SK-N-SH (cell line): Measurements from ENCODE around the gene CCDC177. TPM values are rescaled to one million over a fixed set of nuclear protein-coding genes. Genes with fewer than 3 reads are reported as not detected.

ENCODE experiments used
- CTCF ChIA-PET: fragments of 300-600, 350-600 bp; formaldehyde crosslinking; extraction: SDS; loops from one replicate; lab custom pipeline; 2021; lab: Yijun Ruan, JAX
- POLR2A ChIA-PET: fragments of 350-600 bp; sonication (Branson Sonifier 250); formaldehyde crosslinking; extraction: SDS; loops from one replicate; lab custom pipeline; 2020; ENCODE audit warnings: antibody characterized with exemption, inconsistent platforms; lab: Yijun Ruan, JAX
- DNase-seq: peaks from one replicate; pipeline ENCODE4 v3.0.0; 2012
- H2AFZ ChIP-seq: fragments of 200-600 bp; sonication (generic); 2 replicates; pipeline ENCODE4 v1.8.1; 2016; ENCODE audit warnings: antibody characterized with exemption, mild to moderate bottlenecking, low read depth
- H3F3A ChIP-seq: fragments of 200-600 bp; sonication (generic); replicated peaks from 2 replicates; pipeline ENCODE3; 2016; ENCODE audit warnings: antibody characterized with exemption, mild to moderate bottlenecking; ENCODE audit not compliant: insufficient read depth
- H3K27ac ChIP-seq, 2 experiments: fragments of 200-500 bp in 1 of 2; fragments of 200-600 bp in 1 of 2; sonication (Bioruptor generic) in 1 of 2; sonication (generic), shearing (Covaris generic) in 1 of 2; 2 replicates each; pipeline versions ENCODE4 v1.5.1 to v1.6.1; 2014 to 2016; ENCODE audit warnings: low read depth in 2 of 2, inconsistent platforms in 1 of 2, low read length in 1 of 2, mild to moderate bottlenecking in 1 of 2, mixed read lengths in 1 of 2
- H3K27me3 ChIP-seq: fragments of 200-600 bp; sonication (generic), shearing (Covaris generic); 2 replicates; pipeline ENCODE4 v1.6.1; 2016; ENCODE audit warnings: mixed run types; ENCODE audit not compliant: insufficient read depth
- H3K36me3 ChIP-seq, 2 experiments: fragments of 200-500 bp in 1 of 2; fragments of 200-600 bp in 1 of 2; sonication (Bioruptor generic) in 1 of 2; sonication (generic) in 1 of 2; replicated peaks in 1 of 2; 2 replicates each; pipeline versions ENCODE3 to v1.5.1; 2014 to 2016; ENCODE audit warnings: low read length in 1 of 2, mild to moderate bottlenecking in 1 of 2; ENCODE audit not compliant: insufficient read depth in 2 of 2, control insufficient read depth in 1 of 2
- H3K4me1 ChIP-seq, 2 experiments: fragments of 200-500 bp in 1 of 2; fragments of 200-600 bp in 1 of 2; sonication (Bioruptor generic) in 1 of 2; sonication (generic), shearing (Covaris generic) in 1 of 2; 2 replicates each; pipeline versions ENCODE4 v1.5.1 to v1.6.1; 2014 to 2016; ENCODE audit warnings: low read depth in 1 of 2, low read length in 1 of 2, mixed run types in 1 of 2; ENCODE audit not compliant: insufficient read depth in 2 of 2, control insufficient read depth in 1 of 2
- H3K4me2 ChIP-seq: fragments of 200-600 bp; sonication (generic), shearing (Covaris generic); 2 replicates; pipeline ENCODE4 v1.6.1; 2017; ENCODE audit warnings: mixed run types
- H3K4me3 ChIP-seq, 2 experiments: fragments of 200-500 bp in 1 of 2; fragments of 200-600 bp in 1 of 2; sonication (Bioruptor generic) in 1 of 2; sonication (generic), shearing (Covaris generic) in 1 of 2; 2 replicates each; pipeline versions ENCODE4 v1.5.1 to v1.8.1; 2014 to 2016; ENCODE audit warnings: low read depth in 2 of 2, inconsistent platforms in 1 of 2, low read length in 1 of 2, mild to moderate bottlenecking in 1 of 2, mixed read lengths in 1 of 2, moderate library complexity in 1 of 2
- H3K79me2 ChIP-seq: fragments of 200-600 bp; sonication (generic); 2 replicates; pipeline ENCODE4 v1.8.1; 2017; ENCODE audit warnings: mild to moderate bottlenecking; ENCODE audit not compliant: insufficient read depth
- H3K9ac ChIP-seq: fragments of 200-600 bp; sonication (generic); 2 replicates; pipeline ENCODE4 v1.6.1; 2017; ENCODE audit warnings: mixed run types
- H3K9me2 ChIP-seq: fragments of 200-600 bp; sonication (generic); 2 replicates; pipeline ENCODE4 v1.6.1; 2017; ENCODE audit warnings: mixed run types
- H3K9me3 ChIP-seq: fragments of 200-600 bp; sonication (generic); 2 replicates; pipeline ENCODE4 v1.6.1; 2017; ENCODE audit warnings: mixed run types, mild to moderate bottlenecking, moderate library complexity
- H4K20me1 ChIP-seq: fragments of 200-600 bp; sonication (generic); 2 replicates; pipeline ENCODE4 v1.6.1; 2017; ENCODE audit warnings: mild to moderate bottlenecking, mixed run types; ENCODE audit not compliant: insufficient read depth
- CHD2 ChIP-seq: fragments of 150-350 bp; IDR thresholded peaks from 2 replicates; pipeline ENCODE4 v1.6.1; 2018; ENCODE audit warnings: low read length; ENCODE audit not compliant: partially characterized antibody
- ELF1 ChIP-seq: IDR thresholded peaks from 2 replicates; pipeline ENCODE4 v1.4.0; 2012
- EP300 ChIP-seq, 2 experiments: IDR thresholded peaks; 2 replicates each; pipeline versions ENCODE4 v1.4.0 to v1.6.1; 2012; ENCODE audit warnings: borderline replicate concordance in 1 of 2, low read depth in 1 of 2, low read length in 1 of 2
- FOSL2 ChIP-seq: IDR thresholded peaks from 2 replicates; pipeline ENCODE4 v1.4.0; 2012; ENCODE audit warnings: low read depth, mild to moderate bottlenecking, moderate library complexity, borderline replicate concordance
- JUND ChIP-seq: IDR thresholded peaks from 2 replicates; pipeline ENCODE4 v1.4.0; 2012
- MXI1 ChIP-seq: IDR thresholded peaks from 2 replicates; pipeline ENCODE4 v1.6.1; 2012; ENCODE audit warnings: mild to moderate bottlenecking, low read depth, low read length, improper control_type of control experiment
- POLR2AphosphoS5 ChIP-seq: IDR thresholded peaks from 2 replicates; pipeline ENCODE4 v1.6.1; 2012; ENCODE audit warnings: low read depth, low read length
- RFX5 ChIP-seq: IDR thresholded peaks from 2 replicates; pipeline ENCODE4 v1.6.1; 2012; ENCODE audit warnings: mild to moderate bottlenecking, improper control_type of control experiment, low read length
- RXRA ChIP-seq: IDR thresholded peaks from 2 replicates; pipeline ENCODE4 v1.4.0; 2012; ENCODE audit warnings: low read depth, mild to moderate bottlenecking, borderline replicate concordance
- SMC3 ChIP-seq: IDR thresholded peaks from 2 replicates; pipeline ENCODE4 v1.6.1; 2012; ENCODE audit warnings: low read depth, low read length, improper control_type of control experiment
- TAF1 ChIP-seq: IDR thresholded peaks from 2 replicates; pipeline ENCODE4 v1.6.1; 2012; ENCODE audit warnings: low read depth, mild to moderate bottlenecking, low read length, moderate library complexity, borderline replicate concordance
- TCF12 ChIP-seq: IDR thresholded peaks from 2 replicates; pipeline ENCODE4 v1.4.0; 2012
- WGBS: methylation state at CpG from one replicate; pipeline ENCODE4 v1.1.6; 2017; ENCODE audit warnings: low lambda C conversion rate; 5-methylcytosine and 5-hydroxymethylcytosine counted together
- polyA plus RNA-seq, 3 experiments: library from polyadenylated mRNA; depleted of rRNA; stranded (reverse); fragments of >200 nt; gene quantifications; 2 replicates each; pipeline ENCODE4 v1.2.3, GENCODE V29; 2012
- TF ChIP-seq, protein P1 (sequence below): IDR thresholded peaks from 2 replicates; pipeline ENCODE4 v1.4.0; 2012; ENCODE audit warnings: low read depth, borderline replicate concordance
- TF ChIP-seq, protein P2 (sequence below): IDR thresholded peaks from 2 replicates; pipeline ENCODE4 v1.4.0; 2012; ENCODE audit warnings: low read depth
- TF ChIP-seq, protein P3 (sequence below): fragments of 200-600 bp; sonication (generic); IDR thresholded peaks from 2 replicates; pipeline ENCODE4 v1.6.1; 2017; ENCODE audit warnings: antibody characterized with exemption, mild to moderate bottlenecking, moderate library complexity

The CCDC177 gene
- polyA plus RNA-seq, 1 of the 3 experiments (the other 2 are of a cell fraction) = not detected

DNA sequence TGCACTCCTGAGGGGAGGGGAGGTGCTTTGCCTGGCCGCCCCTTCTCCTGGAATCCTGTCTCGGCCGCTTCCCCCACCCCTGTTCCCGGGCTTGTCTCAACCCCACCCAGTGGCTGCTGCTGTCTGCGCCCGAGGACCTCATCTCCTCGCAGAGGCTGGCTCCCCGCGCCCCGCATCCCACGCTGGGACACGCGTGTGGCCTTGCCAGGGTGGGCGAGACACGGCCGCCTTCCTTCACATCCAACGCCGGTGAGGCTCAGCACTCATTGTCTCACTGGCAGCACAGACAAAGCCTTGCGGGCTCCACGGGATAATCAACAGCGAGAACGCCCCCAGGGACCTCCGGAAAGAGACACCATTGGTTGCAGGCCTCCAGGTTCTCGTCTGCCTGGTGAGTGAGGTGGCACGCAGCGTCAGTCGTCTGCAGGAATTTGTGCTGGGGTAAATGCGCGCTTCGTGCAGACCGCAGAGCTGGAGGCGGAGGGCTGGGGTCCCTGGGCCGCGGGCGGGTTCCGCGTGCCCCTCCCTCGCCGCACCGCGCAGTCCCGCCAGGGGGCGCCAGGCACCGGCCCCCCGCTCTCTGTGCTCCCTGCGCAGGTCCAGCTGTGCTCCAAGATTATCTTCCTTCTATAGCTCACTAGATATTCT is 26.8 kb downstream of the CCDC177 start (continued):
- TF ChIP-seq RXRA = no peak

DNA sequence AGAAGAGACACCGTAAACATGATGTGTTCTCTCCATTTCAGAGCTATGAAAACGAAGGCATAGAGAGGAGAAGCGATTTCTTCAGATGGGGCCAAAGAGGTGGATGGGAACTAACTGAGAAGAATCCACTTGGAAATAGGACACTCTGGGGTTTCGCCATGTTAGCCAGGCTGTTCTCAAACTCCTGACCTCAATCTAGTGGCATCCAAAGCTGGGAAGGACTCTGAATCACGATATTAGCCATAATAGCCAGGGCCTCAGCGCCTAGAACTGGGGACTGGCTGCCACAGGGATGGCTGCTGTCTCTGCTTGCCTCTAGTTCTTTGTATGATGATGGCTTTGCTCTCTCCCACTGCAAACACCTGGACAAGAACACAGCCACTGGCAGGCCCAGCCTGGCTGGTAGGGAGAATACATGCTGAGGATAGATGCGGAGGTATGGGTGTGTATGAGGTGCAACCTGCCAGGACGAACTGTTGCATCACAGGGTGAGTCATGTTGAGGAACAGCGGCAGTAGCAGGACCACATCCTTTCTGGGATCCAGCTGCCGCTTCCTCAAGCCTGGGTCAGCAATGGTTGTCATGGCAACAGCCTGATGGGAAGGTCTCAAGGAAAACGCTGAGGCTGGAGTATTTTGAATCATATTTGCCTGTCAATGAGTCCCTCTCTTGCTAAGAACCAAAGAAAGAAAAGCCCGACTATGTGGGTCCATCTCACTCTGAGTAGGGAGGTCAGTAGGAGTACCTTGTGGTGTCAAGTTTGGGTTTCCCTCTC is 31.1 kb downstream of the CCDC177 start:
- Histone ChIP-seq H3K4me2 (no peak overlapping the region), H3K36me3 (no peaks in the 10 kb centered on the region), H3K9ac (no peak overlapping the region), H3K9me2 (no peaks in the 10 kb centered on the region), H3K79me2 (no peaks in the 10 kb centered on the region), H3K27ac (no peak overlapping the region), H3K9me3 (no peaks in the 10 kb centered on the region), H4K20me1 (no peaks in the 10 kb centered on the region), H3K27me3 (no peaks in the 10 kb centered on the region), H2AFZ (no peak overlapping the region), H3K4me3 (no peak overlapping the region), H3K4me1 (no peaks in the 10 kb centered on the region), H3F3A (no peaks in the 10 kb centered on the region)
- CTCF ChIA-PET = interaction anchor here (0.8 to 16.4 kb wide), 7 partner anchors 8 to 485 kb away, joined by 3 to 368 read pairs (median 4); partner anchors contain the start of gene CCDC177
- DNase-seq = no peak
- 41% methylated on average over 11 of the region's 12 CpGs for WGBS
- POLR2A ChIA-PET = no interaction called here
- TF ChIP-seq, protein P1, sequence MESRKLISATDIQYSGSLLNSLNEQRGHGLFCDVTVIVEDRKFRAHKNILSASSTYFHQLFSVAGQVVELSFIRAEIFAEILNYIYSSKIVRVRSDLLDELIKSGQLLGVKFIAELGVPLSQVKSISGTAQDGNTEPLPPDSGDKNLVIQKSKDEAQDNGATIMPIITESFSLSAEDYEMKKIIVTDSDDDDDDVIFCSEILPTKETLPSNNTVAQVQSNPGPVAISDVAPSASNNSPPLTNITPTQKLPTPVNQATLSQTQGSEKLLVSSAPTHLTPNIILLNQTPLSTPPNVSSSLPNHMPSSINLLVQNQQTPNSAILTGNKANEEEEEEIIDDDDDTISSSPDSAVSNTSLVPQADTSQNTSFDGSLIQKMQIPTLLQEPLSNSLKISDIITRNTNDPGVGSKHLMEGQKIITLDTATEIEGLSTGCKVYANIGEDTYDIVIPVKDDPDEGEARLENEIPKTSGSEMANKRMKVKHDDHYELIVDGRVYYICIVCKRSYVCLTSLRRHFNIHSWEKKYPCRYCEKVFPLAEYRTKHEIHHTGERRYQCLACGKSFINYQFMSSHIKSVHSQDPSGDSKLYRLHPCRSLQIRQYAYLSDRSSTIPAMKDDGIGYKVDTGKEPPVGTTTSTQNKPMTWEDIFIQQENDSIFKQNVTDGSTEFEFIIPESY = no peak
- TF ChIP-seq FOSL2 (peak; percentile 42; the same call in 1 of the 2 replicates), POLR2AphosphoS5 (no peak), MXI1 (no peak), JUND (peak; percentile 39; the same call in 1 of the 2 replicates), EP300 (IDR thresholded peaks at IDR 0.05; ENCODE audit: borderline replicate concordance in 1 of 2, low read depth in 1 of 2, low read length in 1 of 2) (no peak), TCF12 (peak; percentile 21; the same call in 1 of the 2 replicates)

DNA sequence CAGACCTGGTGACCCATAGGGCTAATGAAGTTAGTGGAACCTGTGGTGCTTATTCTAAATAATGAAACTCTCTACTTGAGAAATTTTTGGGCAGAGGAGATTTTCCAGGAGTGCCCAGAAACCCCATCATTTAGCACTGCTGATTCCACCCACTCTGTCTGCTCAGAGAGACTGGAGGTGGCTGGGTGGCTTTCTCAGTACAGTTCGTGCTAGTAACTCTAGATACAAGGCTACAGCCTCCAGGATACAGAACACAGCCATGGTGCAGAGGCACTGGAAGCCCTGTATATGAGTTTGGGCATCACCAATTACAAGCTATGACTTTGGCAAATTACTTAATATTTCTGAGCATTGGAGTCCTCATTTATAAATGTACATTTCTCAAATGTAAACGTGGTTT is 32.4 kb downstream of the CCDC177 start:
- no peak for TF ChIP-seq ELF1
- TF ChIP-seq, protein P2, sequence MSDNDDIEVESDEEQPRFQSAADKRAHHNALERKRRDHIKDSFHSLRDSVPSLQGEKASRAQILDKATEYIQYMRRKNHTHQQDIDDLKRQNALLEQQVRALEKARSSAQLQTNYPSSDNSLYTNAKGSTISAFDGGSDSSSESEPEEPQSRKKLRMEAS = no peak
- TF ChIP-seq, protein P3, sequence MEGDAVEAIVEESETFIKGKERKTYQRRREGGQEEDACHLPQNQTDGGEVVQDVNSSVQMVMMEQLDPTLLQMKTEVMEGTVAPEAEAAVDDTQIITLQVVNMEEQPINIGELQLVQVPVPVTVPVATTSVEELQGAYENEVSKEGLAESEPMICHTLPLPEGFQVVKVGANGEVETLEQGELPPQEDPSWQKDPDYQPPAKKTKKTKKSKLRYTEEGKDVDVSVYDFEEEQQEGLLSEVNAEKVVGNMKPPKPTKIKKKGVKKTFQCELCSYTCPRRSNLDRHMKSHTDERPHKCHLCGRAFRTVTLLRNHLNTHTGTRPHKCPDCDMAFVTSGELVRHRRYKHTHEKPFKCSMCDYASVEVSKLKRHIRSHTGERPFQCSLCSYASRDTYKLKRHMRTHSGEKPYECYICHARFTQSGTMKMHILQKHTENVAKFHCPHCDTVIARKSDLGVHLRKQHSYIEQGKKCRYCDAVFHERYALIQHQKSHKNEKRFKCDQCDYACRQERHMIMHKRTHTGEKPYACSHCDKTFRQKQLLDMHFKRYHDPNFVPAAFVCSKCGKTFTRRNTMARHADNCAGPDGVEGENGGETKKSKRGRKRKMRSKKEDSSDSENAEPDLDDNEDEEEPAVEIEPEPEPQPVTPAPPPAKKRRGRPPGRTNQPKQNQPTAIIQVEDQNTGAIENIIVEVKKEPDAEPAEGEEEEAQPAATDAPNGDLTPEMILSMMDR = no peak
- TF ChIP-seq RFX5 = no peak
- TF ChIP-seq CHD2 = no peak
- TF ChIP-seq SMC3 = no peak
- TF ChIP-seq, protein P1 = no peak
- TF ChIP-seq TAF1 = no peak
- WGBS = 43% methylated on average over 2 of the region's 2 CpGs
- Histone ChIP-seq H3K4me2 (no peak overlapping the region), H3F3A (no peaks in the 10 kb centered on the region), H3K4me3 (no peak overlapping the region), H3K27me3 (no peaks in the 10 kb centered on the region), H3K27ac (no peak overlapping the region), H3K4me1 (no peaks in the 10 kb centered on the region), H3K79me2 (no peaks in the 10 kb centered on the region), H3K9me2 (no peaks in the 10 kb centered on the region), H3K36me3 (no peaks in the 10 kb centered on the region), H4K20me1 (no peaks in the 10 kb centered on the region), H3K9me3 (no peaks in the 10 kb centered on the region), H2AFZ (no peak overlapping the region), H3K9ac (no peak overlapping the region)
- CTCF ChIA-PET = interaction anchor here (1.3 to 16.4 kb wide), 3 partner anchors 33 to 184 kb away, joined by 4 to 368 read pairs (median 9); partner anchors contain the start of gene CCDC177
- no peak for DNase-seq
- POLR2A ChIA-PET = no interaction called here
